Stomach smooth muscle (tissue), 2 donors: ENCODE measurements around the gene ELMO1.

Experiments used
- H3K27ac ChIP-seq: one replicate; pipeline ENCODE4 v1.7.0; 2013; ENCODE audit warnings: mild to moderate bottlenecking, low read length, inconsistent platforms
- H3K27me3 ChIP-seq, 2 donors: one replicate each; pipeline ENCODE4 v1.7.0; 2013; ENCODE audit warnings: low read length in 2 of 2; ENCODE audit not compliant: insufficient read depth in 2 of 2, control insufficient read depth in 1 of 2
- H3K36me3 ChIP-seq, 2 donors: one replicate each; pipeline ENCODE4 v1.7.0; 2013; ENCODE audit warnings: low read length in 2 of 2; ENCODE audit not compliant: control insufficient read depth in 2 of 2, insufficient read depth in 2 of 2
- H3K4me1 ChIP-seq: one replicate; pipeline ENCODE4 v1.7.0; 2013; ENCODE audit warnings: low read length; ENCODE audit not compliant: control insufficient read depth, insufficient read depth
- H3K4me3 ChIP-seq, 2 donors: one replicate each; pipeline ENCODE4 v1.7.0; 2013; ENCODE audit warnings: low read length in 2 of 2
- H3K9ac ChIP-seq, 2 donors: one replicate each; pipeline ENCODE4 v1.7.0; 2013; ENCODE audit warnings: low read length in 2 of 2, mild to moderate bottlenecking in 1 of 2
- H3K9me3 ChIP-seq, 2 donors: one replicate each; pipeline ENCODE4 v1.7.0; 2013; ENCODE audit warnings: low read length in 2 of 2; ENCODE audit not compliant: control insufficient read depth in 2 of 2
- donor health status: healthy.
- donor health status: Pancreatic carcinoma.

The ELMO1 gene

DNA sequence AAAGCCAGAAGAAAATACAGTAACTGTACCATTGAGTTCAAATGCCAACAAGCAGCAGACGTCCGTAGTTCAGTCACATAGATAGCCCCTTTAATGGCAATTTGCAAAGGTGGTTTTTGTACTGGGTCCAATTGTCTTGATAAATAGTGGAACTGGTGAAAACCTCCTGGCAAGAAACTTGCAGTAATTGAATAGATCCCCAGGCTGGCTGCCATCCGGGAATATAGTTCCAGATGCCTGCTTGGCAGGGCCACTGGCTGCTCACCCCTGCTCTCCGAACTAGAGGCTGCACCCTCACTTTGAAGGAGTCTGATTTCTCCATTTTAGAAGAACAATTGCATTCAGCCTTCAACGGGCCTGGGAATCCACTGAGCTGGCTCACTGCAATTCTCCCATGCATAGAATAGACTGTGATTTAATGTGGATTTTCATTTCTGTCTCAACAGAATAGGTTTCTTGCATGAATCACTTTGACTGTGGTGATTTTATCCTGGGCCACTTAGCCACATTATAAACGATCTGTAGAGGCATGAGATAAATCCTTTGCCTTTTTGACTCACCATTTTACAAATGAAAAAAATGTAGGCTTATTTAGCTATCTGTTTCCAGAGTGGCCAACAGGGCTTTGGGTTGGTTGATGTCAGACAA is 35.9 kb upstream of the ELMO1 start:
- peaks cover 0 to 4% of the 10 kb centered on the region in 2 donors for H3K9me3 ChIP-seq
- H3K4me3 ChIP-seq: no peak overlapping the region
- H3K27me3 ChIP-seq: no peaks in the 10 kb centered on the region

DNA sequence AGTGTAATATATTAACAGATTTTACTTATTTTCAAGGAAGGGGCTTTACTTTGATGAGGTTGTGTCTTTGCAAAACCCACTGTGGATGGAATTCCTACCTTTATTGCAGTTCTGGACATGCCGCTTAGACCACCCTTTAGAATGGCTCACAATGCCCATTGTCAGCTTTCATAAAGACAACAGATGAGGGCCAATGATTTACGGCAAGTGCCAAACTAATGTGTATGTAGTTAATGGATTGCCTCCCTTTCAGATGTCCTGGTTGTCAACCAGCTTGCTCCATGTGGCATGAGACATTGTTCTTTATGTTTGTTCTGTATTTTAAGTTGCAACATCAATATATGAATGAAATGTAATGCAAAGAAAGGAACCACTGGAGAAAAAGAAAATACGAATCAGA is 35.0 kb upstream of the ELMO1 start:
- no peaks in the 10 kb centered on the region for H3K4me1 ChIP-seq
- no peaks in the 10 kb centered on the region for H3K27me3 ChIP-seq
- peaks cover 0 to 4% of the 10 kb centered on the region in 2 donors for H3K9me3 ChIP-seq
- H3K4me3 ChIP-seq: no peak overlapping the region
- H3K27ac ChIP-seq: no peak overlapping the region
- no peak overlapping the region for H3K9ac ChIP-seq
- H3K36me3 ChIP-seq: no peaks in the 10 kb centered on the region

More for the DNA sequence above, 35.9 kb upstream of the ELMO1 start:
- Histone ChIP-seq H3K9ac (no peak overlapping the region), H3K4me1 (no peaks in the 10 kb centered on the region), H3K36me3 (no peaks in the 10 kb centered on the region), H3K27ac (no peak overlapping the region)

DNA sequence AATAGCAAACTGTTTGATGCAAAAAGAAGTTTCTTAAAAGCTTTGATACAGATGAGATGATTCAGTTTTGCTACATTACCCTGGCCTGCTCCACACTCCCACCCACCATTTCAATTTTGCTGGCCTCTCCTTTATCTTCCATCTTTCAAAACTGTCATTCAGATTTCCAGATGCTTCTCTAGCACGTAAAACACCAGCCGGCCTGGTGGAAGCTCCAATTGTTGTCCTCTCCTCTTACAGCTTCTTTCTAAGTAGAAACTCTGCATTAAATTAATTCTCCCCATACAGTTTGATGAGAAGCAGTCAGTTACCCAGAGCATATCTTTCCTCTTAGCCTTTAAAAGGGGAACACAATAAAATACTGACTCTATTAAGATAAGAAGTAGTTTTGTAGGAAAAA is 34.3 kb upstream of the ELMO1 start:
- no peak overlapping the region for H3K27ac ChIP-seq
- no peaks in the 10 kb centered on the region for H3K36me3 ChIP-seq
- no peak overlapping the region for H3K9ac ChIP-seq

DNA sequence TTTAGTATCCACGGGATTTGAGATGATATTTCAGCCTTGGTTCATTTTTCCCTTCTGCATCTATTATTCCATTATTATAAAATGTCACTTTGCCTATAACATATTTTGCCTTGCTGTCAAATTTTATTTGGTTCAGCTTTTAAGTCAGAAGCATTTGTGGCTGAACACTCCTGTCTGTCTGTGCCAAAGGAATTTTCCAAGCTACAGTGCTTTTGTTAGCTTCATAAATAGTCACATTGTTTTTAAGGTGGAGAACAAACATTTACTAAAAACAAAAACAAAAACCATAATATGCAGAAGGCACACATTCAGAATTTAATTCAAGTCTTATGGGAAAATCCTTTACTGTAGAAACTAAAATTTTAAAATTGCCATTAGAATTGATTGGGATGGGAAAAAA is 33.8 kb upstream of the ELMO1 start:
- no peak overlapping the region for H3K27ac ChIP-seq
- no peaks in the 10 kb centered on the region for H3K27me3 ChIP-seq
- H3K4me3 ChIP-seq: no peak overlapping the region
- H3K9me3 ChIP-seq: no peaks in the 10 kb centered on the region
- H3K9ac ChIP-seq: no peak overlapping the region
- H3K4me1 ChIP-seq: no peaks in the 10 kb centered on the region
- H3K36me3 ChIP-seq: no peaks in the 10 kb centered on the region

More for the DNA sequence above, 34.3 kb upstream of the ELMO1 start:
- Histone ChIP-seq H3K4me3 (no peak overlapping the region), H3K9me3 (no peaks in the 10 kb centered on the region), H3K27me3 (no peaks in the 10 kb centered on the region), H3K4me1 (no peaks in the 10 kb centered on the region)

DNA sequence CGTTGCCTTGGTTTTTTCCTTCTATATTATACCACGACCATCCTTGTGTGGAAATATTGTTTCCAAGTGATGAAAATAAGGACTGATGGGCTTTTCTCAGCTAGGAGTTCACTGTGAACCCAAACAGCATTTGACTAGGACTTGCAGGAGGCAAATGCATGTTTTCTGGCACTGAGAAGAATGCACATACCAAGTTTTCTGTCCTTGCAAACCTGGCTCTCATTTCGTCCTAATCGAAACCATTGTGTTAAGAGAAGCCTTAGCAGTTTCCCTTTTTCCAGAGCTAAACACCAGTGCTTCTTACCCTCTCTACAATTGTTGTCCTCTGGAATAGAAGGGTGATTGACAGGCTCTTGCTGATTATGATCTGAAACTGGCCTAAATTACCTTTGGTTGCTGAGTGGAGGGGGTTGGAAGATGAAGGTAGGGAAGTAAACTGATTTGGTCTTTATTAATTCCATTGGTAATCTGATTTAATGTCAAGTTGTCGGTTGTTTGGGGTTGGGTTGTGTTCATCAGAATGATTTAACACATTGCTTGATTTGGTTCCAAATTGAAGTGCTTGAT is 33.1 kb upstream of the ELMO1 start:
- Histone ChIP-seq H3K27ac (no peak overlapping the region), H3K4me3 (no peak overlapping the region), H3K36me3 (no peaks in the 10 kb centered on the region), H3K9me3 (no peaks in the 10 kb centered on the region), H3K27me3 (no peaks in the 10 kb centered on the region), H3K4me1 (no peaks in the 10 kb centered on the region), H3K9ac (no peak overlapping the region)

DNA sequence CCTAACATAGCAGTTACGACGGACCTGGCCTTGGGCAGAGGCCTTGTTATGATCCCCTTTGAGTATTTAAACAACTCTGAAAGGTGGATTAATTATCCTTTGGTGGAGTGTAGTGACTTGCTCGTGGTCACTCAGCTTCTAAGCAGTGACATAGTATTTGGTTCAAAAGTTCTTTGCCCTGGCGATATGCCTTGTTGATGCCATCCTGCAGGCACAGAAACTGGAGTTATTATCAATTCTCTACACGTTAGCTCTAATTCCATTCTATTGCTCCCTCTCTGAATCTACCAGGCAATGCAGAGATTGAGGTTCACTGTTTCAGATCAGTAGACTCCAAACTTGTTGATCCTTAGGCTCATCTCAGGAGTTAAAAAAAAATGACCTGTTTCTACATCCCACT is 32.5 kb upstream of the ELMO1 start:
- H3K27ac ChIP-seq: no peak overlapping the region
- no peak overlapping the region for H3K4me3 ChIP-seq
- H3K27me3 ChIP-seq: no peaks in the 10 kb centered on the region
- no peaks in the 10 kb centered on the region for H3K4me1 ChIP-seq
- H3K36me3 ChIP-seq: no peaks in the 10 kb centered on the region
- no peaks in the 10 kb centered on the region for H3K9me3 ChIP-seq
- H3K9ac ChIP-seq: no peak overlapping the region

DNA sequence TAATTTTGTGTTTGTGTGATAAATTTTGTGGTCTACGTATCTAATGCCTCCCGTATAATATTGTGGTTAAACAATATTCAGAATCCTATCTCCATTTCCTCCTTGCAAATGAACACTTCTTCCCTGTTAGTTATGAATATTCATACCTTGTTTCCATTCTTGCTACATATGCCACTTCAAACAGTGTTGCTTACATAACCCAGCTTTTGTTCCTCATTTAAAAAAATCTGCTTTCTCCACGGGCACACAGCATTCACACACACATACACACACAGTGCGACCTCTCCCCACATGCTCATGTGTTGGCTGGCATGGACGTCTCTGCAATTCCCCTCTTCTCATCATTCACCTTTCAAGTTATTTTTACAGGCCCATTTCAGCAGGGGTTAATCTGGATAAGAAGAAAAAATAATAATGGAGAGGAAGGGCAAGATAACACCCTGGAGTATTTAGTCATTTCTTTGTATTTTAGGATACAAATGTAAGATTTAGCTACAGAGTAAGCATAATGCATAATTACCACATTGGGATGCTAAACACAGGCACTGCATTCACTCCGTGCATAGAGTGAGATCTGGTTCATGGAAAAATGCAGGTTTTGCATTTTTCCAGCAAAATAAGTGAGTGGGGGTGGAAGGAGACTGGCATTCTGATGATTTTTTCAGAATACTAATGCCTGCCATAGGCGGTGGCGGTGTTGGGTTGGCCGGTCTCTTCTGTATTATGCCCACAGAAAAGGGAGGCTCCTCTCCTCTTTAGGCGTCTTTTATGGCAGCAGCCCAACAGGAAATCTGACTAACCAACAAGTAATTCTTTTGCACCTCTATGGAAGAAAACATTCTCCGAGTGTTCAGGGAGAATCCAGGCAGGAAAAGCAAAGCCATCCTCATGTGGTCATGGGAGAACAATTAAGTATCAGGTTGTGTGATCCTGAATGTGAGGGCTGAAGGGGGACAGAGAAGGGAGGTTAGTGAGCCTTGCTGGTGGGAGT is 31.7 kb upstream of the ELMO1 start:
- Histone ChIP-seq H3K36me3 (no peaks in the 10 kb centered on the region), H3K27ac (no peak overlapping the region), H3K9me3 (no peaks in the 10 kb centered on the region), H3K4me3 (no peak overlapping the region), H3K27me3 (no peaks in the 10 kb centered on the region), H3K4me1 (no peaks in the 10 kb centered on the region), H3K9ac (no peak overlapping the region)

DNA sequence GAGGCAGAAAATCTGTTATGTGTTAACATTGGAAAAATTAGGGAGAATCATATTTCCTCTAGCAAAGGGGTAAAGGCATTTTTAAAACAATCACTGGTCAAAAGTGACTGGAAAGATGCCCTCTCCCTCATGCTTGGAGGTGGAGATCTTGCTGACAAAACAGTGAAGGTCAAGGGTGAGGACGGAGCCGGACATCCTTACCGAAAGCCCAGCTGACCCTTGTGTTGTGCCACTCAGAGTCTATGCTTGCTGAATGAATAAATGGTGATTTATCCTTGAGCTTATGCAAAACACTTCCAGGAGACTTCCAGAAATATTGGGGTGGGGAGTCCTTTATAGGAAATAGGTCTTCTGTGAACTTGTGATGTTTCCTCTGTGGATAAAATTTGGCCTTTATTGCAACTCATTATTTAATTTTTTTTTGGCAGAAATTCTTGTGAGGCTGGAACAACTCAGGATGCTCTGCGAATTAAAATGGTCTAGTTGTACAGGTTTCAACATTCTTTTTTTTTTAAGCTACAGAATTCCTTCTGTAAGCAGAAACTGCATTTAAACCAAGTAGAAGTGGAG is 28.3 kb upstream of the ELMO1 start:
- H3K4me1 ChIP-seq: no peaks in the 10 kb centered on the region
- no peak overlapping the region for H3K4me3 ChIP-seq
- H3K27me3 ChIP-seq: no peaks in the 10 kb centered on the region
- H3K9ac ChIP-seq: no peak overlapping the region
- no peaks in the 10 kb centered on the region for H3K9me3 ChIP-seq
- no peak overlapping the region for H3K27ac ChIP-seq
- H3K36me3 ChIP-seq: no peaks in the 10 kb centered on the region

DNA sequence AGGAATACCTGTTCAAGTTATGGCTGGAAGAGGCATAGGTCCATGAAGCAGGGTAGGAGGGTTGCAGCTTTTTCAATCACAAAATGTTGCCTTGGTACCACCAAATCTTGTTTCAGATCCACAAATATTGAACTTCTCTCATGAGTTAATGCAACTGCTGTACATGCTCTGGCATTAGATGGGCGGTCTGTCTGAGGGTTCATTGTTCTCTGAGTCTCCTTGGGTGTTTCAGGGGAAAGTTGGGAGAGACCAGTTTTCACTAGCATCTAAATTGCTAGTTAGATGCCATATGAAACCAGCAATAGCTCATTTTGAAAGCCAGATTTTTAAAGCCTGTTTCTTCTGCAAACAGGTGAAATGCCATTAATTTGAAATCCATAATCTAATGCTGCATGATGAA is 27.8 kb upstream of the ELMO1 start:
- H3K27ac ChIP-seq: no peak overlapping the region
- H3K4me3 ChIP-seq: no peak overlapping the region
- no peaks in the 10 kb centered on the region for H3K27me3 ChIP-seq
- no peaks in the 10 kb centered on the region for H3K9me3 ChIP-seq
- no peaks in the 10 kb centered on the region for H3K36me3 ChIP-seq
- H3K9ac ChIP-seq: no peak overlapping the region
- H3K4me1 ChIP-seq: no peaks in the 10 kb centered on the region

DNA sequence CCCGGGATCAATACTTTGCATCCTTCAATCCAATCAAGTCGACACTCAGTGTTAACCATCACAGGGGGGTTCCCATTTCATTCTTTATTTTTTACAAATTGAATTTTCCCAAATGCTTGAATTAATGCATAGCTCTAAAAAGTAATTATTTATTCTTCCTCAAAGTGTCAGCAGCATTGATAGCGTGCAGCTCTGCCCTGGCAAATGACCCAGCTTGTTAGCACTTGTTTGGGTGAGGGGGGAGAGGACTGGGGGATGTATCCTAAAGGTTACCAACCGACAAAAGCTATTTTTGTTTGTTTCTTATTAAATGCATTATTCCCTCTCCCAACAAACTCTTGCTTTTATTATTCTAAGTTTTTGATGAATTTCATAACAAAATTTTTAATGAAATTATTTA is 27.0 kb upstream of the ELMO1 start:
- no peak overlapping the region for H3K27ac ChIP-seq
- no peaks in the 10 kb centered on the region for H3K36me3 ChIP-seq
- no peaks in the 10 kb centered on the region for H3K27me3 ChIP-seq
- no peak overlapping the region for H3K9ac ChIP-seq
- no peaks in the 10 kb centered on the region for H3K9me3 ChIP-seq
- H3K4me3 ChIP-seq: no peak overlapping the region
- no peaks in the 10 kb centered on the region for H3K4me1 ChIP-seq
